ENCODE results near the gene ALK.

Gene ALK

DNA sequence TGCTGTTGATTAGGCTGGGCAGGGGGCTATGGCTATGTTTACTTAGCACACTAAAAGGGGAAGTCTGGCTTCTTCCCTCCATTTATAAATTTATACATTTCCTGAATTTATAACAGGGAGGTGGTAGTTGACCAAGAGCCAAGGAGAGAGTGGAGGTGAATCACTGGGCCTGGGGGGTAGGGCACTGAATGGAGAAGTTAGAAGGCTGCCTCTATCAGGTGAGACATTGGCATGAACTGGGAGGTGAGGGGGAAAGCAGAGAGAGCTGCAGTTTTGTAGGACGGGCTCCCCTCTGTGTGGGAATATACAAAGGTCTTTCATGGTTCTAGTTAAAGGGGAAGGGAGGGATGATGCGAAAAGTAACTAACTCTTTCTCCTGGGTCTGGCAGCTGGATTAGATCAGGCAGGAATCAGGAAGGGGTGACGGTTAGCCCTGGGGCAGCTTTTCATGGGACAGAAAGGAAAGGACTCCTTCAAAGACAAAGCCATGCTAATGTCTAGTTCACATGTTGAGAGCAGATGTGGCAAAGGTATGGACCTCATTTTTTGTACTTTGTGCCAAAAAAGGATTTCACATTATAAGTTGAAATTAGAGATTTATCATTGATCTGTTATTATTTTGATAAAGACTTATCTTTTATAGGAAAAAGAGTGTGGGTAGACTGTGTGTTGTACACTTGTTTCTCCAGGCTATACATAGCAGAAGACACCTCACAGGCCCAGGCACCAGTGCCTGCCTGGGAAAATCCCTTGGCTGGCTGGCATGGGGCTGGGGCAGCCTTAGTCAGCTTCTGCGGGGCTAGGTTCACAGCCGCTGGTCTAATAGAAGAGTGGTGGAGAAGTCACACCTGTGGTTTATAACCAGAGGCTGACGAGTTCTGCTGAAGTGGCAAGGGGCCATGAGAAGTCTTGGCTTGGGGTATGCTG, 647.4 kb downstream of the ALK start:
- H3K4me3 ChIP-seq (ENCODE audit: low read depth, low read length), result no peak overlapping the region
- TF ChIP-seq, protein P1, sequence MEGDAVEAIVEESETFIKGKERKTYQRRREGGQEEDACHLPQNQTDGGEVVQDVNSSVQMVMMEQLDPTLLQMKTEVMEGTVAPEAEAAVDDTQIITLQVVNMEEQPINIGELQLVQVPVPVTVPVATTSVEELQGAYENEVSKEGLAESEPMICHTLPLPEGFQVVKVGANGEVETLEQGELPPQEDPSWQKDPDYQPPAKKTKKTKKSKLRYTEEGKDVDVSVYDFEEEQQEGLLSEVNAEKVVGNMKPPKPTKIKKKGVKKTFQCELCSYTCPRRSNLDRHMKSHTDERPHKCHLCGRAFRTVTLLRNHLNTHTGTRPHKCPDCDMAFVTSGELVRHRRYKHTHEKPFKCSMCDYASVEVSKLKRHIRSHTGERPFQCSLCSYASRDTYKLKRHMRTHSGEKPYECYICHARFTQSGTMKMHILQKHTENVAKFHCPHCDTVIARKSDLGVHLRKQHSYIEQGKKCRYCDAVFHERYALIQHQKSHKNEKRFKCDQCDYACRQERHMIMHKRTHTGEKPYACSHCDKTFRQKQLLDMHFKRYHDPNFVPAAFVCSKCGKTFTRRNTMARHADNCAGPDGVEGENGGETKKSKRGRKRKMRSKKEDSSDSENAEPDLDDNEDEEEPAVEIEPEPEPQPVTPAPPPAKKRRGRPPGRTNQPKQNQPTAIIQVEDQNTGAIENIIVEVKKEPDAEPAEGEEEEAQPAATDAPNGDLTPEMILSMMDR (IDR thresholded peaks at IDR 0.05; ENCODE audit: borderline replicate concordance, insufficient read depth, low read depth, low read length), result no peak

DNA sequence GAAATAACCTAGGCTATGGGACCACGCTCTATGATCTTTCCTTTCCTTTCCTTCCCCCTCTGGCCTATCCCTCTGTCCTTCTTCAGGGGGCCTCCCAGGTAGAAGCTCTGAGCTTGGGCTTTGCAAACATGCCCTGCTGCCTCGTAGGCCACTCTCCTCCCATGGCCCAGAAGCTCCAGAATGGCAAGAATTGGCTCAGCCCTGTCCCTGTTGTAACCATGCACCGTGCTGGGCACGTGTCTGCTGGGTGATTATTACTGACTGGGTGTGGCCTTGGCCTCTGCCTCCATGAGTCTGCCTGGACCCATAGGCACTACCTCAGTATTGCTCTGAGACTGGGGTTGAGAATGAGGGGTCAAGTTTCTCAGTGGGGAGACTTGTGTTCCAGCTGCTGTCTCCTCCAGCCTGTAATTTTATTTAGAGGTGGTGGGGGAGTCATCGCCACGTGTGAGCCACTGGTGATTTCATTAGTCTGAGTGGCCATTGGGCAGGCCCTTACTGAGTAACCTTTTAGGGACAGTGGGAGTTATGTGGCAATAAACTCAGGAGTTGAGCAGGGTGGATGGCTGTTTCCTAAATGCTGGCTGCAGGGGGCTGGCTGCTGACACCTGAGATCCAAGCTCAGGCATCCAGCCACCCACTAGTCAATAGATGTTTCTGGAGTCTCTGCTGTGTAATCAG, 648.2 kb downstream of the ALK start:
- no peak overlapping the region for H3K4me3 ChIP-seq (ENCODE audit: low read depth, low read length)
- TF ChIP-seq, protein P1 (IDR thresholded peaks at IDR 0.05; ENCODE audit: borderline replicate concordance, insufficient read depth, low read depth, low read length), result no peak

DNA sequence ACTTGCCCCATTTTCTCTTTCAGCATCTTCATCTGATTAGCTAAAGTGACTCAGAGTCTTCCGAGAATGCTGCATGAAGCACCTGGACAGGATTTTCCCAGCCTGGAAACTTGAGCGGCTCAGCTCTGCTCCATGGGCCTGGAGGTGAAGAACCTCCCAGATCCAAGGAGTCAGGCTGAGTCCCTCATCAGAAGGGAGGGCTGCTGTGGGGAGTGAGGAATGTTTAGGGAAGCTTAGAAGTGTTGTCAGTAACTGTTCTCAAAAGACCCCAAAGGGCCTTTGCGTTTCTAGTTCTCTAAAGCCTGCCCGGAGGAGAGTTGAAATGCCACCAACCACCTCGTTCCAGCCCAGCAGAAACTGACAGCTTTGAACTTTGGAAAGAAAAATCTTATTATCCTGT, 649.1 kb downstream of the ALK start:
- no peak overlapping the region for H3K4me3 ChIP-seq (ENCODE audit: low read depth, low read length)
- TF ChIP-seq, protein P1 (IDR thresholded peaks at IDR 0.05; ENCODE audit: borderline replicate concordance, insufficient read depth, low read depth, low read length), result no peak

DNA sequence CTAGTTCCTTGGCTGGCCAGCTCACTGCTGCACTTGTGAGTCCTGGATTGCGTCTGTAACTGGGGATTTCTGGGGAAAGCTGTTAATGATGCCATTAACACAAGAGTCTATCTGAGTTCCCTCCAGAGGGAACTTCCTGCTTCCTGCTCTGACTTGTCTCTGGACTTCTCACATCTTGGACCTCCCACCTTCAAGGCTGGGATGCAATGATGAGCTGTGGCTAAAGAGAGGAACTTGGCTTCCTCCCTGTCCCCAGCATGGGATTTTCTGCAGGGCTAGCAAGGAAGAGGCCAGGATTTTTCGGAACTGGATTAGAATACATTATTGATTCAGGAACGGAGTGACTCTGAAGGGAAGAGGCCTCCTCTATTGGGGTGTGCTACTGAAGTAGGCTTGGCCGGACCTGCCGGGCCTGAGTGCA, 650.7 kb downstream of the ALK start:
- H3K4me3 ChIP-seq (ENCODE audit: low read depth, low read length), result no peak overlapping the region

DNA sequence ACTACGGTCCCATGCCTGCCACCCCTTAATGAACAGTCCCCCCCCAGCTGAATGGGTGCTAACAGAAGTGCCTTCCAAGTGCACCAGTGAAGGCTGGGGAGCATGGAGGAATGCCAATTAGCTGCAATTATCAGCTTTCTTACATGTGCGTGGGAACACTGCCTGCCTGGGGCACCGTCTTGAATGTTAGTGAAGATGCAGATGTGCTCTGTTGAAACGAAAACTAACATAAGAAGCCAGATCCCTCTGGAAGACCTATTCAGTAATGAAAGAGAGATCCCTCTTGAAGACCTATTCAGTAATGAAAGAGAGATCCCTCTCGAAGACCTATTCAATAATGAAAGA, 651.6 kb downstream of the ALK start:
- TF ChIP-seq, protein P1 (IDR thresholded peaks at IDR 0.05; ENCODE audit: borderline replicate concordance, insufficient read depth, low read depth, low read length), result no peak
- H3K4me3 ChIP-seq (ENCODE audit: low read depth, low read length), result no peak overlapping the region

More for the DNA sequence above, 650.7 kb downstream of the ALK start:
- TF ChIP-seq, protein P1 (IDR thresholded peaks at IDR 0.05; ENCODE audit: borderline replicate concordance, insufficient read depth, low read depth, low read length), result no peak

DNA sequence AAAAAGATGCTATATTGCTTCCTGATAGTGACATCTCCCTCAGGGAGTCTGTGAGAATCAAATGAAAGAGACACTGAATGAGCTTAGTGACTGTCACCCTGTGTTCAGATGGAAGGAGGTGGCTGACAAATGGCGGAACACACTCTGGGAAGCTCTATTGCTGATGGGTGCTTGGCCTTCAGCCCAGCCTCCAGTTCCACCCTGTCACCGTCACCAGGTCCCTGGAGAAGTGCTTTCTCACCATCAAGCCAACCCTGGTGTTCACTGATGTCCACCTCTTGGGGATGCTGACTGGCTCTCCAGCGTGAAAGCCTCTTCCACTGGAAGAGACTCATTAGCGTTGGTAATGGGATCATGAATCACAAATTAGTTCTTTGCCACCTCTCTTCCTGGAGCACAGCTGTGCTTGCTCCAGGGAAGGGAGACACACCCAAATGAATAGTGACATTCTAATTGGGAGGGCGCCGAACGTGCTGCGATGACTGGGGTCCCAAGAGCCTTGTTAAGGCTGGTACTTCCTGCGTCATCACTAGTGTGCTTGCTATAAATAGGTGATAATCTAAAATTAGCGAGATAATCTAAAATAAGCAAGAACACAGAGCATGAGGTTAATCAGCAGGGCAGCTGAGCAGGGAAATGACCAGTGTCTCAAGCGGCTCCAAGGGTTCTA, 652.2 kb downstream of the ALK start:
- TF ChIP-seq, protein P1 (IDR thresholded peaks at IDR 0.05; ENCODE audit: borderline replicate concordance, insufficient read depth, low read depth, low read length), result no peak
- no peak overlapping the region for H3K4me3 ChIP-seq (ENCODE audit: low read depth, low read length)
